ENCODE data around the gene DUSP3.
A peak's percentile ranks its signal among the peaks of the same experiment; 100 is the strongest.

DUSP3 gene

GRCh38 chr17:43734376-43734775, 44.4 kb downstream of the DUSP3 start:
- DNase-seq (ENCODE audit: low read depth in 2 of 2, low spot score in 1 of 2): no peak

GRCh38 chr17:43733956-43734355, 44.8 kb downstream of the DUSP3 start:
- no peak for DNase-seq (ENCODE audit: low read depth in 2 of 2, low spot score in 1 of 2)

DNA sequence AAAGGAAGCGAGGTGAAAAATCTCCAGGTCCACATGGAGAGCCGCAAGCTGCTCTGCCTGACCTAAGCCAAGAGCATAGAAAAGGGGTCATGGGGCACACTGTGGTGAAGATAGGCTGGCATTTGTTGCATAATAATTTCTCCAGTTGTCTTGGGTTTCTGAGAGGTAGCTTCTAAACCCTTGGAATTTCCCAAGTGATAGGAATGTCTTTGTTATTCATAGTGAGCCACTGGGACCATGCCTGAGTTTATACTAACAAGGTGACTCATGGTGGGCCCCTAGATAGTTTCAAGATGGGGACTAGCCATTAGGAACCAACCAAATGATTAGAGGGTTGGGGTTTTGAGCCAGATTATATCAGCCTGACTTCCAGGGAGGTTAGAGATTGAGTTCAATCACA, 45.8 kb downstream of the DUSP3 start:
- no peak for DNase-seq (ENCODE audit: low read depth in 2 of 2, low spot score in 1 of 2)

DNA sequence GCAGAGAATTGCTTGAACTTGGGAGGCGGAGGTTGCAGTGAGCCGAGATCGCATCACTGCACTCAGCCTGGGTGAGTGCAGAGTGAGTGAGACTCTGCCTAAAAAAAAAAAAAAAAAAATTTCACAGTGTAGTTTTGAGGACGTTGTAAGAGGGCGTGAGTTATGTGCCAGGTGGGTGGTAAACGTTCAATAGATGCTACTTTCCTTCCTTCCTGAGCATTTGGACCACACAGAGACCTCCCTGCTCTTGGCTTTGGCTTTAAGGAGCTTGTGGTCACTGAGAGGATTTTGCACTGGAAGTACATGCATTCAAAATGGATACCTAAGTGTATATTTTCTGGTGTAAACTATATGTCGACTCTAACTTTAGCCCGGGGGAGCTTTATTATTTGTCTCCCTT, 50.7 kb downstream of the DUSP3 start:
- no peak for DNase-seq (ENCODE audit: low read depth in 2 of 2, low spot score in 1 of 2)

- no peak for DNase-seq (ENCODE audit: low read depth in 2 of 2, low spot score in 1 of 2)
Observed at GRCh38 chr17:43723697-43724359, 54.9 kb downstream of the DUSP3 start.

DNA sequence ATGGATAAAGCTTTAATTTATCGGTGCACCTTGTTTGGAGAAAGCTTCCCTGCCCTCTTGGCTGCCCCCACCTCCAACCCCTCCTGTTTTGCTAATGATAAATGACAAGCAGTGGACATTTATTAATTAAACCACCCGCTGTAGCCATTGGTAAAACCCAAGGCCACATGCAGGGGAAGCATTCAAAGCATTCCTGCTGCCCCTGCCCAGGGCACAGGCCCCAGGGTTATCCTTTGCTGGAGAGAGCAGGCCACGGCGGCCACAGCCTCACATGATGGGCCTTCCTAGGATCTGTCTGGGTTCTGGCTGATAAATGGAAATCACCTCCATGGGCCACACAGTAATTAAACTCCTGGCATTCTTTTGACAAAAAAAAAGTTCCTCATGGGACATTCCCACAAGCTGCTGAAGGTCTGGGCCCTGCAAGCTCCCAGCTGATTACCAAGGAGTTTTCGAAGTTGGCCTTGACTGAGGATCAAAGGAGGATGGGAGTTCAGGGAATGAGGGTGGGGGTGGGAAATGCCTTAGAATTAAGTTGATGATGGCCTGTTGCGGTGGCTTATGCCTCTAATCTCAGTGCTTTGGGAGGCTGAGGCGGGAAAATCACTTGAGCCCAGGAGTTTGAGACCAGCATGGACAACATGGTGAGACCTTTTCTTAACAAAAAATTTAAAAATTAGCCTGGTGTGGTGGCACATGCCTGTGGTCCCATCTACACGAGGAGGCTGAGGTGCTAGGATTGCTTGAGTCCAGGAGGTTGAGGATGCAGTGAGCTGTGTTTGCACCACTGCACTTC, 55.7 kb downstream of the DUSP3 start:
- no peak for DNase-seq (ENCODE audit: low read depth in 2 of 2, low spot score in 1 of 2)

- DNase-seq (ENCODE audit: low read depth in 2 of 2, low spot score in 1 of 2): no peak
Observed at GRCh38 chr17:43722269-43722619, 56.5 kb downstream of the DUSP3 start.

DNA sequence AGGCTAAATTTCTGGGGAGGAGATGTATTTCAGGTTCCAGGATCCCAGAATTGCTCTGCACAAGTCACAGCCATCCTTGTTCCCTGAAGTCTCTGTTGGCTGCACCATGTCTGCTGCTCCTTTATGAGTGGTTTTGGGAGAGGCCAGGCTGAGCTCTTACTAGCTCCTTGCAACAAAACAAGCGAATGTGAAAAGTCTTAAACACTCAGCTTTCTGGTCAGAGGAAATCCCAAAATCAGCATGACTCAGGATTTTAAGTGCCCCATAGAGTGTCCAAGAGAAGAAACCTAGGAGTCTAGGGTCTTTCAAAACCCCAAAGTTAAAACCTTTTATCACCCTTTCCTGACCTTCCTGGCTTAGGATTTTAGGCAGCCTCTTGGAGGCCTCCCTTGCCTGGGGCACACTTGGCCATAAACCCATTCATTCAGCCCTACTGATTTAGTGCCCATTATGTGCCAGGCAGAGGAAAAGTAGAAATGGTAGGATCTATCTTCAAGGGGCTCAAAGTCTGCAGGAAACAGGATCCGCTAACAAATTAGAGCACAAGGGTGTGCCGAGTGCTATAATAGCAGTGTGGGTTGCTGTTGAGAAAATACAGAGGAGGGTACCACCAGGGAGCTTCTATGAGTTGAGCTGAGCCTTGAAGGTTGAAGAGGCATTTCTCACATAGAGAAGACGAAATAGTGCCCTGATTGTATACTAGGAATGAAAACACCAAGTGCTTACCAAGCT, 57.1 kb downstream of the DUSP3 start:
- no peak for DNase-seq (ENCODE audit: low read depth in 2 of 2, low spot score in 1 of 2)

DNA sequence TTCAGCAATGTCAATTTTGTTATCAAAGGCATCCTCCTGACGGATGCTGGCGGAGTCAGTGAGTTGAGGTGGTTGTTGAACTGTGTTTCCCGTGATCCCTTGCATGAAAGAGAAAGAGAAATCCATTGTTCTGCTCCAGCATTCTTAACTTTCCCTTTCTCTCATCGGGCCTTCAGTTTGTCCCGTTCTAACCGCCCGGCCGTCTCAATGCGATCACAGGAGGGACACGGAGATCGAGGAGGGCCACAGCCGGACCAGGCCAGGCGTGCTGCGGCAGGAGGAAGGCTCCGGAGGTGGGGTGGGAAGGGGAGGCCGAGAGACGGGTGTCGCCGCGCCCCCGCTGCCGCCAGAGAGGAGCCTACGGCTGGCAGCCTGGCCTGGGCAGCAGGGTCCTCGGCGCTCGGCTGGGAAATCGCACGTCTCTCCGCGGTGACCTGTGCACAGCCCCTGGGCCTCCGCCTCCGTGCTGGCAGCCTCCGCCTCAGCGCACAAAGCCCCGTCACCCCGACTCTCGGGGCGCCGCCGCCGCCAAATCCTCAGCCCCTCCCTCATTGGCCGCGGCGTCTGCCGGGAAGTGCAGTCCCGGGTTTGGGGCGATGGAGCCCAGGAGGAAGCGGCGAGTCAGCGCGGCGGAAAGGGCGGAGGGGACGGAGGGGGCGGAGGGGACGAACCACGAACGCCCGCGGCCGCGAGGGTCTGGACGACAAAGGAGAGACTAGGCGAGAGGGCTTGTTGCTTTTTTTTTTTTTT, 58.3 kb downstream of the DUSP3 start:
- peak; percentile 37 to 44 for DNase-seq (ENCODE audit: low read depth in 2 of 2, low spot score in 1 of 2)

DNA sequence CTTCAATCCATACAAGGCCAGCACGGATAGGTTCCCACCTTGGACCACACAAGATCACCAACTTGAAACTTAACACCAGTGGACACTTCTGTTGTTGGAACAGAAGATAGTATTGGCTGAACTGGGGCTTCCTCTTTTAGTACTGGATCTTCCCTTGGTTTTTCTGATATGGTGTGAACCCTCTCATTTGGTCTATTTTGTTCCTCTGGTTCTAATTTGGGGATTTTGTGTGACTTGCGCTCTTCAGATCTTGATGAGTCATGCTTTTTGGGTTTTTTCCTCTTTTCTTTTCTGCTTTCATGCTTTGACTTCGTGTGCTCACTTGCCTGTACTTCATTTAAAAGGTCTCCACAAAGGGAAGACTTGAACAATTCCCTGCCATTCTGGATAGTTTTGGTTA, 59.2 kb downstream of the DUSP3 start:
- DNase-seq (ENCODE audit: low read depth in 2 of 2, low spot score in 1 of 2): no peak

DNA sequence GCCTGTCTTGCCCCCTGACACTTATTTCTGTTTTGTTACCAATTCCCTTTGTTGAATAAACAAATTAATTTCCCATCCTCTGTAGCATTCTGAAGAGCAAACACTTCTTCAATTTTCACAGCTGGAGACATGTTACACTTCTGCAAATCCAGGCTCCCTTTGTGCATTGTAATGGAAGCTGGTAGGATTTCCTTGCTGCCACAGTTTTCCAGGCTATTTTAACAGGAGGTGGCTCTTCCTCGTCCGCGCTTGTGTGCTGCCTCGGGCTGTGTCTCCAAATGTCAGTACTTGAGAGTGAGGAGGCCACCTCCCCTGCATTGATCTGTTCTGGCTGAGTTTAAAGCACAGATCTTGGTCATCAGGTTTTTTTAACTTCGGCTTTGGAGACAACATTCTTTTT, 60.2 kb downstream of the DUSP3 start:
- no peak for DNase-seq (ENCODE audit: low read depth in 2 of 2, low spot score in 1 of 2)

GRCh38 chr17:43717913-43718312, 60.9 kb downstream of the DUSP3 start:
- DNase-seq (ENCODE audit: low read depth in 2 of 2, low spot score in 1 of 2): no peak
